ENCODE data around the gene DNAJC30. TPM values are rescaled to one million over a fixed set of nuclear protein-coding genes. Genes with fewer than 3 reads are reported as not detected.
"Not testable (repeated sequence)": the region's sequence is repeated elsewhere in the genome, so short reads cannot be mapped to it uniquely, and the experiment has no call there.

Gene DNAJC30
- total and polyA plus RNA-seq, 8 donors = 7.2 to 10.4 (median 9.9) TPM

DNA sequence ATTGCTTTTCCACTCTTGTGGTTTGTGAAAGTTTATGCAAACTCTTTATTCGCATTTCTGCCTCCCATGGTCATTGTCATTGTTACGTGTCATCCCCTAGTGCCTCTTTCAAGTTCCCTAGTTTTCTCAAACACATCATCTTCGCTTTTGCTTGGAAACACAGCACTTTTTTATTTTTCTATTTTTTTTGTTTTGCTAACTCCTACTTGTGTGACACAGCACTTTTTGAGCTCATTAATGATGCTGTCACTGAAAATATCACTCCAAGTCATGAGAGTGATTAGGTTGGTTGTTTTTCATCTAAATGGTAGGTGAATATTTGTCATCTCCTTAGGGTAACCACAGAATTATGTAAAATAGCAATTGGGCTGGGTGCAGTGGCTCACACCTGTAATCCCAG lies 44.7 kb upstream of the DNAJC30 start:
- no peak overlapping the region for H3K27ac ChIP-seq
- intact Hi-C loops (cut with DNase I) = loop anchor here (5.0 to 10.0 kb wide), 2 partner anchors 113 to 121 kb away; no protein-coding TSS in a partner anchor
- peaks cover 0 to 40% of the 10 kb centered on the region in 2 donors for H3K27me3 ChIP-seq
- no peak overlapping the region for H3K4me3 ChIP-seq
- no peaks in the 10 kb centered on the region for H3K9me3 ChIP-seq
- ATAC-seq (no peak), DNase-seq (no peak)
- TF ChIP-seq, protein P1, sequence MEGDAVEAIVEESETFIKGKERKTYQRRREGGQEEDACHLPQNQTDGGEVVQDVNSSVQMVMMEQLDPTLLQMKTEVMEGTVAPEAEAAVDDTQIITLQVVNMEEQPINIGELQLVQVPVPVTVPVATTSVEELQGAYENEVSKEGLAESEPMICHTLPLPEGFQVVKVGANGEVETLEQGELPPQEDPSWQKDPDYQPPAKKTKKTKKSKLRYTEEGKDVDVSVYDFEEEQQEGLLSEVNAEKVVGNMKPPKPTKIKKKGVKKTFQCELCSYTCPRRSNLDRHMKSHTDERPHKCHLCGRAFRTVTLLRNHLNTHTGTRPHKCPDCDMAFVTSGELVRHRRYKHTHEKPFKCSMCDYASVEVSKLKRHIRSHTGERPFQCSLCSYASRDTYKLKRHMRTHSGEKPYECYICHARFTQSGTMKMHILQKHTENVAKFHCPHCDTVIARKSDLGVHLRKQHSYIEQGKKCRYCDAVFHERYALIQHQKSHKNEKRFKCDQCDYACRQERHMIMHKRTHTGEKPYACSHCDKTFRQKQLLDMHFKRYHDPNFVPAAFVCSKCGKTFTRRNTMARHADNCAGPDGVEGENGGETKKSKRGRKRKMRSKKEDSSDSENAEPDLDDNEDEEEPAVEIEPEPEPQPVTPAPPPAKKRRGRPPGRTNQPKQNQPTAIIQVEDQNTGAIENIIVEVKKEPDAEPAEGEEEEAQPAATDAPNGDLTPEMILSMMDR (IDR thresholded peaks at IDR 0.05) = no peak
- peaks cover 0 to 8% of the 10 kb centered on the region in 2 donors for H3K4me1 ChIP-seq
- no peaks in the 10 kb centered on the region for H3K36me3 ChIP-seq

DNA sequence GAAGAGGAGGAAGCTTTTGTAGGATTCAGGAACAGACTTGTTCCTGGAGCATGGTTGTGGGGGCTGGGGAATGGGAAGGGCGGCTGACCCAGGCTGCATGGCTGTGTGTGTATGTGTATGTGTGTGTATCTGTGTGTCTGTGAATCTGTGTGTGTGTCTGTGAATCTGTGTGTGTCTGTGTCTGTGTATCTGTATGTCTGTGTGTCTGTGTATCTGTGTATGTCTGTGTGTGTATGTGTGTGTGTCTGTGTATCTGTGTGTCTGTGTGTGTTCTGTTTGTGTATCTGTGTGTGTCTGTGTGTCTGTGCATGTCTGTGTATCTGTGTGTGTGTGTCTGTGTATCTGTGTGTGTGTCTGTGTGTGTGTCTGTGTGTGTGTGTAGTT lies 42.8 kb upstream of the DNAJC30 start:
- intact Hi-C loops (cut with DNase I) = loop anchor here (5.0 to 10.0 kb wide), 2 partner anchors 111 to 119 kb away; no protein-coding TSS in a partner anchor
- peak; percentile 5 for ATAC-seq
- Histone ChIP-seq H3K9me3 (no peaks in the 10 kb centered on the region), H3K27me3 (peaks cover 0 to 53% of the 10 kb centered on the region in 2 donors), H3K36me3 (no peaks in the 10 kb centered on the region), H3K27ac (no peak overlapping the region), H3K4me3 (no peak overlapping the region), H3K4me1 (no peaks in the 10 kb centered on the region)
- no peak for DNase-seq
- TF ChIP-seq, protein P1 (IDR thresholded peaks at IDR 0.05) = peak in 1 of 2 donors; percentile 10

DNA sequence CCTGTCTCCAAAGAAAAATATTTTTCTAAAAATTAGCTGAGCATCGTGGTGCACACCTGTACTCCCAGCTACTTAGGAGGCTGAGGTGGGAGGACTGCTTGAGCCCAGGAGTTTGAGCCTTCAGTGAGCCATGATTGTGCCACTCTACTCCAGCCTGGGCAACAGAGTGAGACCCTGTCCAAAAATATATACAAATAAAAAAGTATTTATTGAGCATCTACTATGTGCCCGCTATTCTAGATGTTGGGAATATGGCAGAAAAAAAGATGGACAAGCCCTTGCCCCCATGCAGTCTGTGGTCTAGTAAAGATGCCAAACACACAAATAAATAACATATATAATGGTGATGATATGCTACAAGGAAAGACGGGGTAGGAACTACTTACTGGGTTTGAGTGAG lies 40.6 kb upstream of the DNAJC30 start:
- intact Hi-C loops (cut with DNase I) = loop anchor here in 1 of 2 donors (10.0 kb wide), 1 partner anchor 109 kb away; no protein-coding TSS in a partner anchor
- Histone ChIP-seq H3K36me3 (no peaks in the 10 kb centered on the region), H3K4me3 (no peak overlapping the region), H3K27me3 (peaks cover 0 to 73% of the 10 kb centered on the region in 2 donors), H3K27ac (no peak overlapping the region), H3K9me3 (no peaks in the 10 kb centered on the region), H3K4me1 (peaks cover 2 to 9% of the 10 kb centered on the region in 2 donors)
- TF ChIP-seq, protein P1 (IDR thresholded peaks at IDR 0.05) = no peak
- DNase-seq = no peak
- ATAC-seq = no peak

DNA sequence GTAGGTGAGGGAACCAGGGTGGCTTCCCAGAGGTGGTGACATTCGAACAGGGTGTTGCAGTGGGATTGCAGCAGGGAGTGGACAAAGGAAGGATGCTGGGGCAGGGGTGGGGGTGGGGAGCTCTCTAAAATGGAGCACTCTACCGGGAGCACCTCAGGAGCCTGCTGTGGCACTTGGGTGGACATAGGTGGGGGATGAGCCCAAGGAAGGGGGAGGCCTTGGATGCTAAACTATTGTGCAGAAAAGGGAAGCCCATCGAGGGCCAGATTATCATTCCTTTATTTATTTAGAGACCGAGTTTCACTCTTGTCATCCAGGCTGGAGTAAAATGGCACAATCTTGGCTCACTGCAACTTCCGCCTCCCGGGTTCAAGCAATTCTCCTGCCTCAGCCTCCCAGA lies 39.5 kb upstream of the DNAJC30 start:
- intact Hi-C loops (cut with DNase I) = loop anchor here in 1 of 2 donors (10.0 kb wide), 1 partner anchor 108 kb away; no protein-coding TSS in a partner anchor

DNA sequence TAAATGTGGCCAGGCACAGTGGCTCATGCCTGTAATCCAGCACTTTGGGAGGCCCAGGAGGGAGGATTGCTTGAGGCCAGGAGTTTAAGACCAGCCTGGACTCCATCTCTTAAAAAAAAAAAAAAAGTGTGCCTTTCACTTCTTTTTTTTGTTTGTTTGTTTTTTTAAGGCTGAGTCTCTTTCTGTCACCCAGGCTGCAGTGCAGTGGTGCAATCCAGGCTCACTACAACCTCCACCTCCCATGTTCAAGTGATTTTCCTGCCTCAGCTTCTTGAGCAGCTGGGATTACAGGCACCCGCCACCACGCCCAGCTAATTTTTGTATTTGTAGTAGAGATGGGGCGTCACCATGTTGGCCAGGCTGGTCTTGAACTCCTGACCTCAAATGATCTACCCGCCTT lies 38.9 kb upstream of the DNAJC30 start:
- not testable (repeated sequence) for DNase-seq, H3K9me3 ChIP-seq, ATAC-seq, H3K36me3 ChIP-seq, H3K4me3 ChIP-seq, H3K27ac ChIP-seq
- H3K27me3 ChIP-seq = peaks cover 0 to 67% of the 10 kb centered on the region in 2 donors
- H3K4me1 ChIP-seq = peaks cover 10 to 26% of the 10 kb centered on the region in 2 donors
- intact Hi-C loops (cut with DNase I) = loop anchor here in 1 of 2 donors (10.0 kb wide), 1 partner anchor 107 kb away; no protein-coding TSS in a partner anchor

More for the DNA sequence above, 39.5 kb upstream of the DNAJC30 start:
- H3K4me3 ChIP-seq = no peak overlapping the region
- H3K4me1 ChIP-seq = peaks cover 10 to 20% of the 10 kb centered on the region in 2 donors
- no peaks in the 10 kb centered on the region for H3K9me3 ChIP-seq
- H3K27ac ChIP-seq = no peak overlapping the region
- peaks cover 0 to 73% of the 10 kb centered on the region in 2 donors for H3K27me3 ChIP-seq
- TF ChIP-seq, protein P1 (IDR thresholded peaks at IDR 0.05) = no peak
- ATAC-seq = no peak
- no peaks in the 10 kb centered on the region for H3K36me3 ChIP-seq
- DNase-seq = no peak
